K562 (cell line): ENCODE results near the gene LIMK1. TPM values are rescaled to one million over a fixed set of nuclear protein-coding genes. Genes with fewer than 3 reads are reported as not detected.
A peak's percentile ranks its signal among the peaks of the same experiment; 100 is the strongest.

Experiments
- ATAC-seq: fragments of 200-7000 bp; cut with Tn5 transposase; 3 replicates; pipeline ENCODE4 v1.9.1; 2020; ENCODE audit warnings: moderate library complexity
- BruUV-seq: library from RNA; stranded (reverse); fragments of 400-500 nt; replicated peaks from 2 replicates; lab custom pipeline; 2021; lab: Mats Ljungman, UMichigan
- CTCF ChIA-PET: fragments of 300-600 bp; formaldehyde crosslinking; extraction: SDS; loops from one replicate; lab custom pipeline; 2021; ENCODE audit warnings: low intra/inter-chr PET ratio; lab: Yijun Ruan, JAX
- POLR2A ChIA-PET: fragments of 300-600, 350-650 bp; sonication (Branson Sonifier 250); formaldehyde crosslinking; extraction: SDS; loops from one replicate; lab custom pipeline; 2021; ENCODE audit warnings: antibody characterized with exemption, inconsistent platforms; lab: Yijun Ruan, JAX
- DNase-seq, 4 experiments: peaks; one replicate each; pipeline versions ENCODE4 v3.0.0 to v3.0.0-alpha.2; 2011 to 2018; ENCODE audit warnings: low spot score in 3 of 4, mixed read lengths in 3 of 4; ENCODE audit errors: extremely low read depth in 1 of 4
- FAIRE-seq: peaks from 2 replicates; lab custom pipeline; 2011; peaks lifted over from hg19 to GRCh38; lab: Jason Lieb, UNC
- H2AFZ ChIP-seq: 2 replicates; pipeline ENCODE4 v1.6.0; 2011; ENCODE audit warnings: low read depth, low read length, control low read depth, inconsistent platforms
- H3K27ac ChIP-seq: fragments of 200-600 bp; 3 replicates; pipeline ENCODE4 v1.8.0; 2011; ENCODE audit warnings: low read depth, mild to moderate bottlenecking, control low read depth, inconsistent platforms, low read length, moderate library complexity, mixed read lengths; ENCODE audit errors: extremely low read depth
- H3K27me3 ChIP-seq, 2 experiments: fragments of 300-600 bp in 1 of 2; 2 replicates in 1 of 2; 3 replicates in 1 of 2; pipeline versions ENCODE4 v1.6.0 to v1.8.0; 2011; ENCODE audit warnings: inconsistent platforms in 2 of 2, low read length in 2 of 2, mild to moderate bottlenecking in 1 of 2, mixed read lengths in 1 of 2, moderate library complexity in 1 of 2; ENCODE audit not compliant: control insufficient read depth in 2 of 2, insufficient read depth in 2 of 2
- H3K36me3 ChIP-seq: fragments of 300-600 bp; 3 replicates; pipeline ENCODE4 v1.8.0; 2011; ENCODE audit warnings: mild to moderate bottlenecking, low read length, inconsistent platforms; ENCODE audit not compliant: control insufficient read depth, insufficient read depth
- H3K4me1 ChIP-seq, 2 experiments: fragments of 200-600 bp in 1 of 2; replicated peaks in 1 of 2; 2 replicates in 1 of 2; 3 replicates in 1 of 2; pipeline versions ENCODE4 v1.5.1 to v1.8.0; 2011; ENCODE audit warnings: inconsistent platforms in 2 of 2, low read length in 2 of 2, mild to moderate bottlenecking in 1 of 2, mixed read lengths in 1 of 2, moderate library complexity in 1 of 2; ENCODE audit not compliant: control insufficient read depth in 2 of 2, insufficient read depth in 2 of 2
- H3K4me2 ChIP-seq: 2 replicates; pipeline ENCODE4 v1.6.1; 2011; ENCODE audit warnings: low read length, control low read depth, inconsistent platforms, mixed read lengths; ENCODE audit not compliant: insufficient read depth
- H3K4me3 ChIP-seq: fragments of 200-600 bp; sonication (generic), shearing (Covaris generic); 2 replicates; pipeline ENCODE4 v1.5.1; 2016; ENCODE audit warnings: control low read depth, inconsistent platforms
- H3K79me2 ChIP-seq: fragments of 200-600 bp; 3 replicates; pipeline ENCODE4 v1.8.0; 2011; ENCODE audit warnings: low read length, inconsistent platforms; ENCODE audit not compliant: control insufficient read depth, insufficient read depth
- H3K9ac ChIP-seq, 2 experiments: 2 replicates each; pipeline versions ENCODE4 v1.6.0 to v1.6.1; 2011; ENCODE audit warnings: low read depth in 2 of 2, low read length in 2 of 2, control low read depth in 1 of 2, inconsistent platforms in 1 of 2, mild to moderate bottlenecking in 1 of 2, mixed read lengths in 1 of 2; ENCODE audit not compliant: insufficient read depth in 1 of 2
- H3K9me1 ChIP-seq: one replicate; pipeline ENCODE4 v1.6.0; 2011; ENCODE audit warnings: inconsistent platforms, mild to moderate bottlenecking, low read length, moderate library complexity; ENCODE audit not compliant: control insufficient read depth, insufficient read depth
- H3K9me3 ChIP-seq: replicated peaks from 2 replicates; pipeline ENCODE4 v1.5.1; 2011; ENCODE audit warnings: low read depth, low read length, inconsistent platforms; ENCODE audit not compliant: control insufficient read depth, insufficient read depth
- H4K20me1 ChIP-seq: replicated peaks from 2 replicates; pipeline ENCODE4 v1.6.1; 2011; ENCODE audit warnings: low read length, inconsistent platforms, mixed read lengths; ENCODE audit not compliant: control insufficient read depth, insufficient read depth
- HMG20B ChIP-seq: fragments of 250-450 bp; sonication (Bioruptor Pico); IDR thresholded peaks from 2 replicates; pipeline ENCODE4 v1.5.0; 2021; ENCODE audit warnings: mild to moderate bottlenecking
- MAFG ChIP-seq: fragments of 450-650 bp; conservative IDR thresholded peaks from 2 replicates; pipeline ENCODE4 v1.6.1; 2016; ENCODE audit warnings: missing genetic modification characterization, missing compliant biosample characterization
- SMC3 ChIP-seq: conservative IDR thresholded peaks from 2 replicates; pipeline ENCODE4 v1.6.1; 2011; ENCODE audit warnings: low read depth, low read length, improper control_type of control experiment; ENCODE audit not compliant: insufficient read depth
- ZNF224 ChIP-seq: sonication (generic); formaldehyde crosslinking; IDR thresholded peaks from 2 replicates; pipeline ENCODE4 v1.8.0; 2022; ENCODE audit warnings: mild to moderate bottlenecking, missing genetic modification reagents
- ZNF431 ChIP-seq: sonication (generic); formaldehyde crosslinking; IDR thresholded peaks from 2 replicates; pipeline ENCODE4 v1.8.0; 2022; ENCODE audit warnings: mild to moderate bottlenecking, missing genetic modification reagents
- WGBS: fragments of 100-300 bp; shearing (Covaris generic); methylation state at CpG from one replicate; pipeline ENCODE4 v1.1.6; 2016; ENCODE audit warnings: low coverage, mixed read lengths; ENCODE audit not compliant: insufficient coverage; ENCODE audit errors: missing lambda C conversion rate; 5-methylcytosine and 5-hydroxymethylcytosine counted together
- in situ Hi-C: fragments of 300-500 bp; cut with MboI; formaldehyde crosslinking; loops from 4 replicates; pipeline ENCODE4 v1.15.0; 2018; ENCODE audit warnings: inconsistent platforms, mixed read lengths
- intact Hi-C: fragments of 100-400 bp; cut with micrococcal nuclease; formaldehyde crosslinking; loops from 2 replicates; pipeline ENCODE4 v1.14.2; 2022
- polyA plus RNA-seq, 8 experiments: library from polyadenylated mRNA; depleted of rRNA in 4 of 8; stranded (reverse) in 5 of 8; unstranded in 3 of 8; fragments of >200 nt; fragmentation: Nextera tagmentation in 2 of 8; fragmentation: Illumina TruSeq in 1 of 8; extraction: Ambion mirVana in 2 of 8; extraction: Trizol in 1 of 8; gene quantifications; 2 replicates each; pipeline versions ENCODE4 v1.2.1 to v1.2.3, GENCODE V29; 2011 to 2014; ENCODE audit warnings: inconsistent platforms in 1 of 8, missing spikeins in 1 of 8
- total RNA-seq, 7 experiments: library from RNA; depleted of rRNA in 6 of 7; stranded (reverse); fragments of >200 nt in 6 of 7; fragmentation: Illumina TruSeq in 2 of 7; extraction: Trizol in 2 of 7; gene quantifications; 2 replicates each; pipeline versions ENCODE4 v1.2.1 to v1.2.3, GENCODE V29; 2011 to 2021; ENCODE audit warnings: low replicate concordance in 1 of 7
- TF ChIP-seq, protein P1 (sequence below): IDR thresholded peaks from 2 replicates; pipeline ENCODE4 v1.6.1; 2012; ENCODE audit warnings: low read depth, low read length, improper control_type of control experiment, borderline replicate concordance

Gene LIMK1
- total and polyA plus RNA-seq, 9 of the 15 experiments (the other 6 are each of a cell fraction or from before 2014, with no cell fraction given) = 0.14 to 30.0 (median 15.9) TPM

DNA sequence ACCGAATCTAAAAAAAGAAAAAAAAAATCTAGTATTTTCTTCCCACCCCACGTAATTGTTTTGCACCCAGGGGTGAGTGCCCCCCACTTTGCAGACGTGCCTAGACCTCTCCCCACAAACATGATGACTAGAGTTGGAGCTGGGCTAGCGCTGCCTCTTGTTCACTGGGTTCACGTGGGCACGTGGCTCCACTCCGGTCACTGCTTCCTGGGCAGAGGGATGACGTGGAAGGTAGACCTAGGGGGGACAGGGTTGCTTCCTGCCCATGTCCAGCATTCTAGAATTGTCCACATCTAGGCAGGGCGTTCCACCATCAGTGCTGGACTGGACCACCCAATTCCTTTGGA lies 861 bp upstream of the LIMK1 start:
- FAIRE-seq (no peak), ATAC-seq (no peak), DNase-seq (no peak)
- Histone ChIP-seq H3K9me1 (no peaks in the 10 kb centered on the region), H3K79me2 (peaks cover 12% of the 10 kb centered on the region), H3K36me3 (peaks cover 20% of the 10 kb centered on the region; the same call in 2 of the 3 replicates), H3K4me2 (peak overlapping the region; percentile 69), H3K27ac (no peak overlapping the region), H3K9me3 (no peaks in the 10 kb centered on the region), H3K4me3 (no peak overlapping the region), H4K20me1 (no peaks in the 10 kb centered on the region; the same call in 1 of the 2 replicates), H2AFZ (peak overlapping the region; percentile 91), H3K27me3 (no peaks in the 10 kb centered on the region), H3K9ac (peak overlapping the region in 1 of 2 experiments; percentile 83; a peak in 2 of 4 replicates), H3K4me1 (peaks cover 20 to 40% of the 10 kb centered on the region in 2 experiments)
- BruUV-seq = no TSS peak
- intact Hi-C loops = loop anchor here (5.0 kb wide), 1 partner anchor 90 kb away; the partner anchor contains the start of gene EIF4H
- no peak for TF ChIP-seq MAFG (tag)
- TF ChIP-seq, protein P1, sequence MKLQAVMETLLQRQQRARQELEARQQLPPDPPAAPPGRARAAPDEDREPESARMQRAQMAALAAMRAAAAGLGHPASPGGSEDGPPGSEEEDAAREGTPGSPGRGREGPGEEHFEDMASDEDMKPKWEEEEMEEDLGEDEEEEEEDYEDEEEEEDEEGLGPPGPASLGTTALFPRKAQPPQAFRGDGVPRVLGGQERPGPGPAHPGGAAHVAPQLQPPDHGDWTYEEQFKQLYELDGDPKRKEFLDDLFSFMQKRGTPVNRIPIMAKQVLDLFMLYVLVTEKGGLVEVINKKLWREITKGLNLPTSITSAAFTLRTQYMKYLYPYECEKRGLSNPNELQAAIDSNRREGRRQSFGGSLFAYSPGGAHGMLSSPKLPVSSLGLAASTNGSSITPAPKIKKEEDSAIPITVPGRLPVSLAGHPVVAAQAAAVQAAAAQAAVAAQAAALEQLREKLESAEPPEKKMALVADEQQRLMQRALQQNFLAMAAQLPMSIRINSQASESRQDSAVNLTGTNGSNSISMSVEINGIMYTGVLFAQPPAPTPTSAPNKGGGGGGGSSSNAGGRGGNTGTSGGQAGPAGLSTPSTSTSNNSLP = no peak
- TF ChIP-seq ZNF431 (CRISPR knock-in tag) = no peak
- TF ChIP-seq SMC3 = no peak
- TF ChIP-seq HMG20B (CRISPR knock-in tag) = no peak
- TF ChIP-seq ZNF224 = 0 out of 2 replicates have a peak, but pooled peaks have one; percentile 34
- CTCF ChIA-PET = no interaction called here
- POLR2A ChIA-PET = interaction anchor here (0.7 to 2.0 kb wide), 4 partner anchors 11 to 122 kb away, joined by 3 to 10 read pairs (median 6); partner anchors contain the start of gene EIF4H
- in situ Hi-C loops = no loop called here
- 74% methylated on average over 9 of the region's 9 CpGs for WGBS
